Suprapubic skin (tissue), 4 donors: ENCODE results near the gene KIDINS220. TPM values are rescaled to one million over a fixed set of nuclear protein-coding genes. Genes with fewer than 3 reads are reported as not detected.
A peak's percentile ranks its signal among the peaks of the same experiment; 100 is the strongest.

Experiments
- DNase-seq, 2 donors: peaks; one replicate each; pipeline ENCODE4 v3.0.0-alpha.2; 2019; ENCODE audit warnings: low spot score in 2 of 2
- H3K27ac ChIP-seq: fragments of 200-600 bp; sonication (generic); one replicate; pipeline ENCODE4 v1.5.1; 2019
- H3K27me3 ChIP-seq: fragments of 200-600 bp; sonication (generic); one replicate; pipeline ENCODE4 v1.5.1; 2019
- H3K36me3 ChIP-seq: fragments of 200-600 bp; sonication (generic); one replicate; pipeline ENCODE4 v1.5.1; 2019
- H3K4me1 ChIP-seq: fragments of 200-600 bp; sonication (generic); one replicate; pipeline ENCODE4 v1.5.1; 2019
- H3K4me3 ChIP-seq: fragments of 200-600 bp; sonication (generic); one replicate; pipeline ENCODE4 v1.5.1; 2019; ENCODE audit warnings: mild to moderate bottlenecking
- H3K9me3 ChIP-seq: fragments of 200-600 bp; sonication (generic); one replicate; pipeline ENCODE4 v1.5.1; 2019
- CTCF ChIP-seq, 2 donors: fragments of 200-600 bp in 1 of 2; fragments of 450-650 bp in 1 of 2; sonication (generic) in 1 of 2; IDR thresholded peaks; one replicate each; pipeline ENCODE4 v1.5.1; 2016 to 2019; ENCODE audit warnings: antibody characterized with exemption in 2 of 2, mild to moderate bottlenecking in 1 of 2, moderate library complexity in 1 of 2
- EP300 ChIP-seq: sonication (generic); formaldehyde crosslinking; IDR thresholded peaks from one replicate; pipeline ENCODE4 v1.6.1; 2017; ENCODE audit warnings: antibody characterized with exemption
- POLR2A ChIP-seq, 2 donors: fragments of 450-650 bp; IDR thresholded peaks; one replicate each; pipeline ENCODE4 v1.6.1; 2017; ENCODE audit warnings: antibody characterized with exemption in 2 of 2, mild to moderate bottlenecking in 2 of 2, moderate library complexity in 2 of 2
- POLR2AphosphoS5 ChIP-seq, 3 donors: sonication (generic); formaldehyde crosslinking; IDR thresholded peaks; one replicate each; pipeline ENCODE4 v1.6.1; 2017; ENCODE audit warnings: antibody characterized with exemption in 3 of 3
- WGBS: methylation state at CpG from one replicate; pipeline ENCODE4 v1.1.5; 2018; 5-methylcytosine and 5-hydroxymethylcytosine counted together
- total RNA-seq, 4 donors: library from RNA; depleted of rRNA; stranded (reverse); fragments of >200 nt; gene quantifications; one replicate each; pipeline ENCODE4 v1.1.0, GENCODE V29; 2016

The KIDINS220 gene
- total RNA-seq, result 100 to 1,000 TPM in 1 of 4 donors, 10 to 100 TPM in 3; 44.7 to 100 (median 53.5) TPM

- Histone ChIP-seq H3K4me3 (peak within 1 kb of the TSS; percentile 81), H3K36me3 (no peaks in the 10 kb centered on the region), H3K27me3 (no peaks in the 10 kb centered on the region), H3K4me1 (peaks cover 26% of the 10 kb centered on the region), H3K9me3 (no peaks in the 10 kb centered on the region), H3K27ac (peak within 1 kb of the TSS; percentile 82)
- under 1% methylated on average over 41 of the region's 67 CpGs for WGBS
- TF ChIP-seq POLR2A (IDR thresholded peaks at IDR 0.05), result peak in 1 of 2 donors; percentile 55
- TF ChIP-seq POLR2AphosphoS5 (IDR thresholded peaks at IDR 0.05), result peak in 1 of 3 donors; percentile 51
- TF ChIP-seq EP300, result no peak
- peak; percentile 91 to 93 for DNase-seq
These were observed at the start of gene KIDINS220 for GRCh38 chr2:8836971-8837794. TSS of gene KIDINS220 (minus strand) at chr2:8837613. CDS start at chr2:8827093, 10,520 bp downstream.

- Histone ChIP-seq H3K27me3 (no peaks in the 10 kb centered on the region), H3K9me3 (no peaks in the 10 kb centered on the region), H3K4me1 (no peaks in the 10 kb centered on the region), H3K36me3 (no peaks in the 10 kb centered on the region), H3K4me3 (no peak overlapping the region), H3K27ac (no peak overlapping the region)
- TF ChIP-seq POLR2A (IDR thresholded peaks at IDR 0.05), result no peak
- no peak for TF ChIP-seq CTCF (IDR thresholded peaks at IDR 0.05)
- TF ChIP-seq POLR2AphosphoS5 (IDR thresholded peaks at IDR 0.05), result no peak
- TF ChIP-seq EP300, result no peak
- WGBS, result 65% methylated on average over 2 of the region's 2 CpGs
- no peak for DNase-seq
These were observed 49.5 kb upstream of the KIDINS220 start for GRCh38 chr2:8886876-8887275.

GRCh38 chr2:8886202-8886518 is 48.7 kb upstream of the KIDINS220 start:
- no peaks in the 10 kb centered on the region for H3K4me1 ChIP-seq
- no peak overlapping the region for H3K27ac ChIP-seq
- H3K36me3 ChIP-seq, result no peaks in the 10 kb centered on the region
- TF ChIP-seq CTCF (IDR thresholded peaks at IDR 0.05), result no peak
- no peak for TF ChIP-seq EP300
- no peak for TF ChIP-seq POLR2A (IDR thresholded peaks at IDR 0.05)
- TF ChIP-seq POLR2AphosphoS5 (IDR thresholded peaks at IDR 0.05), result no peak
- DNase-seq, result no peak
- 82% methylated on average over 1 of the region's 1 CpG for WGBS
- H3K27me3 ChIP-seq, result no peaks in the 10 kb centered on the region
- H3K9me3 ChIP-seq, result no peaks in the 10 kb centered on the region
- no peak overlapping the region for H3K4me3 ChIP-seq

GRCh38 chr2:8885449-8886201 is 48.2 kb upstream of the KIDINS220 start:
- Histone ChIP-seq H3K36me3 (no peaks in the 10 kb centered on the region), H3K4me3 (no peak overlapping the region), H3K27me3 (no peaks in the 10 kb centered on the region), H3K4me1 (no peaks in the 10 kb centered on the region), H3K9me3 (no peaks in the 10 kb centered on the region), H3K27ac (no peak overlapping the region)
- TF ChIP-seq CTCF (IDR thresholded peaks at IDR 0.05), result no peak
- no peak for TF ChIP-seq POLR2AphosphoS5 (IDR thresholded peaks at IDR 0.05)
- no peak for TF ChIP-seq EP300
- TF ChIP-seq POLR2A (IDR thresholded peaks at IDR 0.05), result no peak
- WGBS, result 92% methylated on average over 7 of the region's 7 CpGs
- DNase-seq, result no peak

- no peak for DNase-seq
- 93% methylated on average over 4 of the region's 4 CpGs for WGBS
- Histone ChIP-seq H3K27ac (no peak overlapping the region), H3K4me3 (no peak overlapping the region), H3K27me3 (no peaks in the 10 kb centered on the region), H3K9me3 (no peaks in the 10 kb centered on the region), H3K4me1 (no peaks in the 10 kb centered on the region), H3K36me3 (no peaks in the 10 kb centered on the region)
- TF ChIP-seq CTCF (IDR thresholded peaks at IDR 0.05), result no peak
- no peak for TF ChIP-seq EP300
- TF ChIP-seq POLR2AphosphoS5 (IDR thresholded peaks at IDR 0.05), result no peak
- TF ChIP-seq POLR2A (IDR thresholded peaks at IDR 0.05), result no peak
These were observed 47.4 kb upstream of the KIDINS220 start for GRCh38 chr2:8884812-8885211.
